Esophagus (tissue), 2 donors: ENCODE measurements around the gene POLR1G. TPM values are rescaled to one million over a fixed set of nuclear protein-coding genes. Genes with fewer than 3 reads are reported as not detected.

Source experiments
- H3K27ac ChIP-seq, 2 donors: one replicate each; pipeline ENCODE4 v1.5.1; 2013; ENCODE audit warnings: low read depth in 2 of 2, mild to moderate bottlenecking in 2 of 2, inconsistent platforms in 1 of 2, low read length in 1 of 2, moderate library complexity in 1 of 2
- H3K27me3 ChIP-seq, 2 donors: one replicate each; pipeline ENCODE4 v1.6.1; 2013; ENCODE audit warnings: low read length in 2 of 2, control low read depth in 1 of 2, mild to moderate bottlenecking in 1 of 2; ENCODE audit not compliant: insufficient read depth in 2 of 2, control insufficient read depth in 1 of 2
- H3K36me3 ChIP-seq, 2 donors: one replicate each; pipeline ENCODE4 v1.6.1; 2013; ENCODE audit warnings: low read length in 1 of 2; ENCODE audit not compliant: control insufficient read depth in 2 of 2, insufficient read depth in 2 of 2
- H3K4me1 ChIP-seq, 2 donors: one replicate each; pipeline ENCODE4 v1.6.1; 2013; ENCODE audit warnings: low read length in 1 of 2; ENCODE audit not compliant: control insufficient read depth in 2 of 2, insufficient read depth in 2 of 2
- H3K4me3 ChIP-seq, 2 donors: one replicate each; pipeline ENCODE4 v1.5.1; 2013; ENCODE audit warnings: low read length in 2 of 2, mild to moderate bottlenecking in 2 of 2, low read depth in 1 of 2, moderate library complexity in 1 of 2
- H3K9me3 ChIP-seq, 2 donors: one replicate each; pipeline ENCODE4 v1.6.1; 2013; ENCODE audit warnings: mild to moderate bottlenecking in 2 of 2, low read depth in 1 of 2, low read length in 1 of 2, moderate library complexity in 1 of 2; ENCODE audit not compliant: control insufficient read depth in 2 of 2, insufficient read depth in 1 of 2
- WGBS, 2 donors: extraction: QIAGEN DNeasy Blood & Tissue Kit; methylation state at CpG; one replicate each; pipeline ENCODE4 v1.1.7; 2013; 5-methylcytosine and 5-hydroxymethylcytosine counted together
- polyA plus RNA-seq, 2 donors: library from polyadenylated mRNA; stranded (reverse); fragments of 200-250 nt; gene quantifications; one replicate each; pipeline ENCODE4 v1.2.3, GENCODE V29; 2013
- donor health status: healthy with polysubstance abuse.
- donor health status: Bipolar disorder and iron deficiency.

POLR1G gene
- polyA plus RNA-seq, 2 donors: 6.3 to 6.8 TPM

GRCh38 chr19:45450012-45450333, 43.5 kb downstream of the POLR1G start:
- H3K9me3 ChIP-seq: no peaks in the 10 kb centered on the region
- H3K4me3 ChIP-seq: peak overlapping the region; percentile 41 to 64
- H3K4me1 ChIP-seq: peaks cover 0 to 4% of the 10 kb centered on the region in 2 donors
- H3K27ac ChIP-seq: peak overlapping the region; percentile 90 to 93
- 13 to 19% methylated on average over 5 of the region's 5 CpGs for WGBS, 2 donors
- no peaks in the 10 kb centered on the region for H3K36me3 ChIP-seq
- H3K27me3 ChIP-seq: no peaks in the 10 kb centered on the region

GRCh38 chr19:45451131-45451849, 44.8 kb downstream of the POLR1G start:
- Histone ChIP-seq H3K9me3 (no peaks in the 10 kb centered on the region), H3K36me3 (no peaks in the 10 kb centered on the region), H3K27me3 (no peaks in the 10 kb centered on the region), H3K27ac (peak overlapping the region; percentile 97 to 99), H3K4me1 (peaks cover 2 to 13% of the 10 kb centered on the region in 2 donors), H3K4me3 (peak overlapping the region; percentile 60 to 64)
- 2 to 3% methylated on average over 20 to 28 of the region's 28 CpGs for WGBS, 2 donors

- Histone ChIP-seq H3K9me3 (no peaks in the 10 kb centered on the region), H3K36me3 (no peaks in the 10 kb centered on the region), H3K27me3 (no peaks in the 10 kb centered on the region), H3K4me3 (peak overlapping the region in 1 of 2 donors; percentile 64), H3K27ac (peak overlapping the region; percentile 97 to 99), H3K4me1 (peaks cover 2 to 15% of the 10 kb centered on the region in 2 donors)
- WGBS, 2 donors: 73 to 80% methylated on average over 12 of the region's 12 CpGs
Observed at GRCh38 chr19:45451850-45452387, 45.5 kb downstream of the POLR1G start.

- 11 to 12% methylated on average over 27 of the region's 27 CpGs for WGBS, 2 donors
- H3K36me3 ChIP-seq: no peaks in the 10 kb centered on the region
- no peak overlapping the region for H3K4me3 ChIP-seq
- H3K4me1 ChIP-seq: peaks cover 2 to 15% of the 10 kb centered on the region in 2 donors
- H3K9me3 ChIP-seq: no peaks in the 10 kb centered on the region
- no peaks in the 10 kb centered on the region for H3K27me3 ChIP-seq
- H3K27ac ChIP-seq: peak overlapping the region; percentile 81 to 90
Observed at GRCh38 chr19:45455707-45456499, 49.5 kb downstream of the POLR1G start.

- H3K4me3 ChIP-seq: no peak overlapping the region
- H3K4me1 ChIP-seq: peaks cover 2 to 10% of the 10 kb centered on the region in 2 donors
- no peaks in the 10 kb centered on the region for H3K27me3 ChIP-seq
- H3K27ac ChIP-seq: peak overlapping the region; percentile 73 to 90
- no peaks in the 10 kb centered on the region for H3K9me3 ChIP-seq
- H3K36me3 ChIP-seq: no peaks in the 10 kb centered on the region
- 47 to 81% methylated on average over 2 of the region's 2 CpGs for WGBS, 2 donors
Observed at GRCh38 chr19:45456500-45456815, 50.0 kb downstream of the POLR1G start.

- Histone ChIP-seq H3K4me3 (no peak overlapping the region), H3K27me3 (no peaks in the 10 kb centered on the region), H3K36me3 (no peaks in the 10 kb centered on the region), H3K4me1 (peaks cover 2 to 10% of the 10 kb centered on the region in 2 donors), H3K27ac (no peak overlapping the region), H3K9me3 (no peaks in the 10 kb centered on the region)
Observed at GRCh38 chr19:45457776-45458175, 51.3 kb downstream of the POLR1G start.

Other genes starting within 250 kb of the POLR1G start
- 1 to 10 TPM in 1 of 2 donors, under 1 TPM in 1; 0.61 to 1.3 TPM for gene NKPD1, start 245.7 kb upstream of the POLR1G start, polyA plus RNA-seq
- gene TRAPPC6A, start 228.4 kb upstream of the POLR1G start, polyA plus RNA-seq: 10 to 100 TPM; 25.9 to 26.4 TPM
- 1 to 10 TPM; 2.2 to 3.1 TPM for gene BLOC1S3, start 227.9 kb upstream of the POLR1G start, polyA plus RNA-seq
- 1 to 10 TPM; 1.3 to 1.5 TPM for gene EXOC3L2, start 161.2 kb upstream of the POLR1G start, polyA plus RNA-seq
- gene MARK4, start 155.4 kb upstream of the POLR1G start, polyA plus RNA-seq: 10 to 100 TPM; 11.9 to 15.9 TPM
- under 1 TPM; 0.14 to 0.74 TPM for gene CKM, start 83.8 kb upstream of the POLR1G start, polyA plus RNA-seq
- gene KLC3, start 65.9 kb upstream of the POLR1G start, polyA plus RNA-seq: 10 to 100 TPM; 15.0 to 24.2 TPM
- 1 to 10 TPM; 6.1 to 8.8 TPM for gene ERCC2, start 36.1 kb upstream of the POLR1G start, polyA plus RNA-seq
- gene PPP1R13L, start 1.6 kb upstream of the POLR1G start, polyA plus RNA-seq: 100 to 1,000 TPM; 163 to 233 TPM
- 10 to 100 TPM; 33.3 to 33.4 TPM for gene ERCC1, start 17.3 kb downstream of the POLR1G start, polyA plus RNA-seq
- gene FOSB, start 61.4 kb downstream of the POLR1G start, polyA plus RNA-seq: 10 to 100 TPM in 1 of 2 donors, 1 to 10 TPM in 1; 1.1 to 13.8 TPM
- 1 to 10 TPM; 2.4 to 5.1 TPM for gene RTN2, start 90.4 kb downstream of the POLR1G start, polyA plus RNA-seq
- gene PPM1N, start 91.8 kb downstream of the POLR1G start, polyA plus RNA-seq: 1 to 10 TPM; 2.3 to 2.5 TPM
- gene VASP, start 100.8 kb downstream of the POLR1G start, polyA plus RNA-seq: 10 to 100 TPM; 35.5 to 36.5 TPM
- 1 to 10 TPM; 4.0 to 4.6 TPM for gene OPA3, start 178.2 kb downstream of the POLR1G start, polyA plus RNA-seq
- gene GPR4, start 195.6 kb downstream of the POLR1G start, polyA plus RNA-seq: under 1 TPM; 0.83 to 0.85 TPM
- 10 to 100 TPM; 55.3 to 56.5 TPM for gene EML2, start 232.8 kb downstream of the POLR1G start, polyA plus RNA-seq